HepG2 (cell line): Measurements from ENCODE around the gene PSKH1.

Experiments
- ATF2 ChIP-seq: sonication (generic); formaldehyde crosslinking; IDR thresholded peaks from 2 replicates; pipeline ENCODE4 v1.4.0; 2020; ENCODE audit warnings: missing genetic modification reagents
- HDAC6 ChIP-seq: fragments of 200-600 bp; sonication (generic); IDR thresholded peaks from 2 replicates; pipeline ENCODE4 v1.7.0; 2017; ENCODE audit warnings: mild to moderate bottlenecking, antibody characterized with exemption, low read length, low read depth
- ZNF780A ChIP-seq: sonication (generic); formaldehyde crosslinking; IDR thresholded peaks from 2 replicates; pipeline ENCODE4 v1.8.0; 2022; ENCODE audit warnings: mild to moderate bottlenecking, missing genetic modification reagents, moderate library complexity
- TF ChIP-seq, protein P1 (sequence below): sonication (generic); formaldehyde crosslinking; IDR thresholded peaks from 2 replicates; pipeline ENCODE4 v1.5.1; 2020; ENCODE audit warnings: missing genetic modification reagents, mild to moderate bottlenecking, borderline replicate concordance

DNA sequence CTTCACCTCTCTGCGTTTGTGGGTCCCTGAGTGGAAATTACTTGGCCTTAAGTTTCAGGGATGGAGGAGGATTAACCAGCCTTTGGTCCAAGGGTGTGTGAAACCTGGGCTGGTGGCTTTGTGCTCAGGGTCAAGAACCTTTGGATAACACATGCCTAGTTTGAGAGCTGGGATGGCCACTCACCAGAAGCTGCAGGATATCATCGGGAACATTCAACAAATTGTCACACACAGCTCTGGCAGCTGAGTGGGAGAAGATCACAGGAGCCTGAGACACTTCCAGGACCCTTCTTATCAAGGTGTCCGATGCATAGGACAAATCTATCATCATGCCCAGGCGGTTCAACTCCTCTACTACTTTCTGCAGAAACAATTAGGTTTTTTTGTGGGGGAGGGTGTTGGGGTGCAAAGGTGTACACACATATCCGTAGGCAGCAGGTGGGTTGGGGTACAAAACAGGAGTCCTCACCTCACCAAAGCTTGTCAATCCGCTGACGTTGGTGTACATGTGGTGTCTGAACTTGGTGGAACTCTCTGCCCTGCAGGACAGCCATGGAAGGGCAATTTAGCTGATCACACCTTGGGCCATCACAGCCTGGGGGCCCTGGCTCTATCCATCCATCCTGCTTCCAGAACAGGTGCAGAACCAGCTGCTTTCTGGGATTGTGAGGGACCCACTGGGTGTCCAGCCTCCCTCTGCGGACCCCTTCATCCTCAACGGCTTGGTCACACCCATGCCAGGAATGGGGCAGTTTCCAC lies 84.6 kb downstream of the PSKH1 start:
- TF ChIP-seq ATF2 (CRISPR knock-in tag) (no peak), ZNF780A (CRISPR knock-in tag) (no peak), HDAC6 (no peak)
- TF ChIP-seq, protein P1, sequence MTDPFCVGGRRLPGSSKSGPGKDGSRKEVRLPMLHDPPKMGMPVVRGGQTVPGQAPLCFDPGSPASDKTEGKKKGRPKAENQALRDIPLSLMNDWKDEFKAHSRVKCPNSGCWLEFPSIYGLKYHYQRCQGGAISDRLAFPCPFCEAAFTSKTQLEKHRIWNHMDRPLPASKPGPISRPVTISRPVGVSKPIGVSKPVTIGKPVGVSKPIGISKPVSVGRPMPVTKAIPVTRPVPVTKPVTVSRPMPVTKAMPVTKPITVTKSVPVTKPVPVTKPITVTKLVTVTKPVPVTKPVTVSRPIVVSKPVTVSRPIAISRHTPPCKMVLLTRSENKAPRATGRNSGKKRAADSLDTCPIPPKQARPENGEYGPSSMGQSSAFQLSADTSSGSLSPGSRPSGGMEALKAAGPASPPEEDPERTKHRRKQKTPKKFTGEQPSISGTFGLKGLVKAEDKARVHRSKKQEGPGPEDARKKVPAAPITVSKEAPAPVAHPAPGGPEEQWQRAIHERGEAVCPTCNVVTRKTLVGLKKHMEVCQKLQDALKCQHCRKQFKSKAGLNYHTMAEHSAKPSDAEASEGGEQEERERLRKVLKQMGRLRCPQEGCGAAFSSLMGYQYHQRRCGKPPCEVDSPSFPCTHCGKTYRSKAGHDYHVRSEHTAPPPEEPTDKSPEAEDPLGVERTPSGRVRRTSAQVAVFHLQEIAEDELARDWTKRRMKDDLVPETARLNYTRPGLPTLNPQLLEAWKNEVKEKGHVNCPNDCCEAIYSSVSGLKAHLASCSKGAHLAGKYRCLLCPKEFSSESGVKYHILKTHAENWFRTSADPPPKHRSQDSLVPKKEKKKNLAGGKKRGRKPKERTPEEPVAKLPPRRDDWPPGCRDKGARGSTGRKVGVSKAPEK (CRISPR knock-in tag), result no peak
